Measurements from ENCODE around the gene RANBP9.

RANBP9 gene

DNA sequence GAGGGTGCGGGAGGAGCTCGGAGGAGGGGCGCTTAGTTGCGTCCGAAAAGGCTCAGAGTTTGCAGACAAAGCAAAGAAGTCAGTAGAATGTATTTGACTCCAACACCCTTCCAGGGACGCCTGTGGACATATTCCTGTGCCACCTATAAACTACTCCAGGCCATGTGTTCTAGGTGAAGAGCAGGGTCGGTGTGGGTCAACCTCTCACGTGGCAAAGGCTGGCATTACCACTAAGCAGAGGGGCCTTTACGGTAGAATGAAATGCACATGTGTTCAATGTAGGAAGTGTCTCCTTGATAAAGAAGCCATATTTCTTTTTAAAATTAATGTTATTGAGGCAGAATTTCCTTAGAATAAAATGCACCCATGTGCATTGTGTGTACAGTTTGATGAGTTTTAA is 121.8 kb downstream of the RANBP9 start:
- H3K4me3 ChIP-seq (replicated peaks; ENCODE audit: low read depth, low read length) = no peak overlapping the region

DNA sequence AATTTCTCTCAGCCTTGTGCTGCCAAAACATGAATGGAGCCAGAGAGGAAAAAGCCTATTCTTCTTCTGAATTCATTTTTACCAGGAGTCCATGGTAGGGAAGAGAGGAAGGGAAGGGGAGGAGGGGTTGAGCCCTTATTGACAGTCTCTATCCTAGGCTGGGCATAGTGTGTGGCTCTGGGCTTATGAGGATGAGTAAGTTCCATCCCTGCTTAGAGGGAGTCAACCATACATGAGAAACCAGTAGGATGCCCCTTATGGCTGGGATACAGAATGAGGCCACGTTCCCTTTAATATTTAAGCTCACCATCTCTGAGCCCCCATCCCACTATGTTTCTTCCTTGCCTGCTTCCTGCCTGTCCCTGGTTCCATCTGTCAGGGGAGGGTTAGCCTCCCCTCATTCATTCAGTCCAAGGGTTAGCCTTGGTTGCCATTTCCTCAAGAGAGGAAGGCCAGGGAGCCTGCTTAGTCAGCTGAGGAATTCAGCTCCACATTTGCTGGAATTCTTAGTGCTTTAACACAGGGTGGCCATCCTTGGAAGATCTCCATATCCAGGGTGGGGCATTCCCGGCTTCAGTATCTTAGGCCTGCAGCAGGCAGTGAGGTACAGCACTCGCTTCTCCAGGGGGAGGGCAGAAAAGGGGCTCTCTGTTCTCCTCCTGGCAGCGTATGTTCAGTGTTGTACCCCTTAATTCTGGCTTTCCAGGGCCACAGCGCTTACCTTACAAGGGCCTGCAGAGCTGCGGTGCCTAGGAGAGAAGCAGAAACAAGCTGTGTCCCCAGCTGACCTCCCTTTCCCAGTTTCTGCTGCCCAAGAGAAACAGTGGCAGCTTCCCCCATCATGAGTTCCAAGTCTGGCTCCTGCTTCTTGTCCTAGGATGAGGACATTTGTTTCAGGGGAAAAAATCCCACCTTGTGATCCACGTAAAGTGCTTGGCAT is 124.8 kb downstream of the RANBP9 start:
- no peak for DNase-seq (ENCODE audit: extremely low read depth, insufficient read length)
- H3K27me3 ChIP-seq (replicated peaks; ENCODE audit: control insufficient read depth, insufficient read depth, low read length) = no peaks in the 10 kb centered on the region
- TF ChIP-seq, protein P1, sequence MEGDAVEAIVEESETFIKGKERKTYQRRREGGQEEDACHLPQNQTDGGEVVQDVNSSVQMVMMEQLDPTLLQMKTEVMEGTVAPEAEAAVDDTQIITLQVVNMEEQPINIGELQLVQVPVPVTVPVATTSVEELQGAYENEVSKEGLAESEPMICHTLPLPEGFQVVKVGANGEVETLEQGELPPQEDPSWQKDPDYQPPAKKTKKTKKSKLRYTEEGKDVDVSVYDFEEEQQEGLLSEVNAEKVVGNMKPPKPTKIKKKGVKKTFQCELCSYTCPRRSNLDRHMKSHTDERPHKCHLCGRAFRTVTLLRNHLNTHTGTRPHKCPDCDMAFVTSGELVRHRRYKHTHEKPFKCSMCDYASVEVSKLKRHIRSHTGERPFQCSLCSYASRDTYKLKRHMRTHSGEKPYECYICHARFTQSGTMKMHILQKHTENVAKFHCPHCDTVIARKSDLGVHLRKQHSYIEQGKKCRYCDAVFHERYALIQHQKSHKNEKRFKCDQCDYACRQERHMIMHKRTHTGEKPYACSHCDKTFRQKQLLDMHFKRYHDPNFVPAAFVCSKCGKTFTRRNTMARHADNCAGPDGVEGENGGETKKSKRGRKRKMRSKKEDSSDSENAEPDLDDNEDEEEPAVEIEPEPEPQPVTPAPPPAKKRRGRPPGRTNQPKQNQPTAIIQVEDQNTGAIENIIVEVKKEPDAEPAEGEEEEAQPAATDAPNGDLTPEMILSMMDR (IDR thresholded peaks at IDR 0.05; ENCODE audit: insufficient read depth, low read length, poor library complexity, severe bottlenecking) = no peak
- peaks cover 9% of the 10 kb centered on the region for H3K36me3 ChIP-seq (ENCODE audit: control insufficient read depth, insufficient read depth, low read length)
- no peak overlapping the region for H3K4me3 ChIP-seq (replicated peaks; ENCODE audit: low read depth, low read length)

More for the DNA sequence above, 121.8 kb downstream of the RANBP9 start:
- Histone ChIP-seq H3K36me3 (ENCODE audit: control insufficient read depth, insufficient read depth, low read length) (peaks cover 11% of the 10 kb centered on the region), H3K27me3 (replicated peaks; ENCODE audit: control insufficient read depth, insufficient read depth, low read length) (no peaks in the 10 kb centered on the region)
- TF ChIP-seq, protein P1 (IDR thresholded peaks at IDR 0.05; ENCODE audit: insufficient read depth, low read length, poor library complexity, severe bottlenecking) = no peak
- no peak for DNase-seq (ENCODE audit: extremely low read depth, insufficient read length)

DNA sequence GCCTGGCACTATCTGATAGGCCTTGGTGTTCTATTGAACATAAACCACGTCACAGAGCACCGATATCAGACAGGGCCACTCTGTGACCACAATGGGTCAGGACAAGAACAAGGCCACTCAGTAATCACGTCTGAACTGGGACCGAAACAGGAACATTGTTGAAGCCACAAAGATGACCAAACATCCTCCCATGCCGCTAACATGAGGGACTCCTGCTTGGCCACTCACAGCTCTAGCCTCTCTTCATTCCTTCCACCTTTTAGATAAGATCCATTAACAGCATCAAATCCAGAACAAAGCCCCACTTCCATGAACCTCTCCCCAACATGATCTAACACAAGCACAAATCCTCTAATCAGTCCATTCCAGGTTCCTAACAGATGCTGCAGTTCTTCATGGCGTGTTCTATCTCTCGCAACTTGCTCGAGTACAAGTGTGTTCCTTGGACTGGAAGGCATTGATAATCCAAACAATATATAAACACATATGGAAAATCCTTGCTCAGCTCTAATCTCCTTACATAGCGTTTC is 129.9 kb downstream of the RANBP9 start:
- TF ChIP-seq, protein P1 (IDR thresholded peaks at IDR 0.05; ENCODE audit: insufficient read depth, low read length, poor library complexity, severe bottlenecking) = no peak
- DNase-seq (ENCODE audit: extremely low read depth, insufficient read length) = no peak
- Histone ChIP-seq H3K36me3 (ENCODE audit: control insufficient read depth, insufficient read depth, low read length) (peaks cover 1% of the 10 kb centered on the region), H3K4me3 (replicated peaks; ENCODE audit: low read depth, low read length) (no peak overlapping the region), H3K27me3 (replicated peaks; ENCODE audit: control insufficient read depth, insufficient read depth, low read length) (no peaks in the 10 kb centered on the region)

DNA sequence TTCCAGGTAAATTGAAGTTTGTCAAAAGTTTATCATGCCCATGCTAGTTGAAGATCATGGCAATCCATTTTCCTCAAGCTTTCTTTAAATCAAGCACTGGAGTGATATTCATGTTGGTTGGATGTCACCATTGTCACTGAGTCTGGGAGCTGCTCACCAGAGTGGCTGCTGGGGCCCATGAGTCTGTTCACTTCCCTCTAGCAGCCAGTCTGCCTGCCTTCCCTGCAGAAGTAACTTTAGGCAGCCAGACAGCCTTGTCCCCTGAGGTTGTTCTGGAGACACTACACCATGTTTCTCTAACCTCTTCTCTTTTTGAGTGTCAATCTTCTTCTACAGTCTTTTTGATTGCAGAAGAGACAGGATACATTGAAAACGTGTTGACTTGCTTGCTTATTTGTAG is 131.7 kb downstream of the RANBP9 start:
- H3K4me3 ChIP-seq (replicated peaks; ENCODE audit: low read depth, low read length) = no peak overlapping the region
- no peaks in the 10 kb centered on the region for H3K27me3 ChIP-seq (replicated peaks; ENCODE audit: control insufficient read depth, insufficient read depth, low read length)
- no peak for DNase-seq (ENCODE audit: extremely low read depth, insufficient read length)
- peaks cover 1% of the 10 kb centered on the region for H3K36me3 ChIP-seq (ENCODE audit: control insufficient read depth, insufficient read depth, low read length)
- TF ChIP-seq, protein P1 (IDR thresholded peaks at IDR 0.05; ENCODE audit: insufficient read depth, low read length, poor library complexity, severe bottlenecking) = no peak

DNA sequence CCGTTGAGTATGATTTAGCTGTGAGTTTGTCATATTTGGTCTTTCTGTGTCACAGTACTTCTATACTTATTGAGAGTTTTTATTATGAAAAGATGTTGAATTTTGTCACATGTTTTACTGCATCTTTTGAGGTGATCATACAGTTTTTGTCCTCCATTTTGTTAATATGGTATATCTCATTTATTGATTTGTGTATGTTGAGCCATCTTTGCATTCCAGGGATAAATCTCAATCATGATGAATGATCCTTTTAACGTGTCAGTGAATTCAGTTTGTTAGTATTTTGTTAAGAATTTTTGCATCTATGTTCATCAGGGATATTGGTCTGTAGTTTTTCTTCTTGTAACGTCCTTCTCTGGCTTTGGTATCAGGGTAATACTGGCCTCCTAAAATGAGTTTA is 133.7 kb downstream of the RANBP9 start:
- no peak for DNase-seq (ENCODE audit: extremely low read depth, insufficient read length)
- Histone ChIP-seq H3K4me3 (replicated peaks; ENCODE audit: low read depth, low read length) (no peak overlapping the region), H3K36me3 (ENCODE audit: control insufficient read depth, insufficient read depth, low read length) (no peaks in the 10 kb centered on the region; the same call in none of the 2 replicates), H3K27me3 (replicated peaks; ENCODE audit: control insufficient read depth, insufficient read depth, low read length) (no peaks in the 10 kb centered on the region)
- TF ChIP-seq, protein P1 (IDR thresholded peaks at IDR 0.05; ENCODE audit: insufficient read depth, low read length, poor library complexity, severe bottlenecking) = no peak
